ENCODE results near the gene PTPRK. TPM values are rescaled to one million over a fixed set of nuclear protein-coding genes. Genes with fewer than 3 reads are reported as not detected.

Gene PTPRK
- total and polyA plus RNA-seq, 2 of the 13 experiments (the other 11 are each of a cell fraction or from before 2014, with no cell fraction given): 43.6 to 98.3 TPM

DNA sequence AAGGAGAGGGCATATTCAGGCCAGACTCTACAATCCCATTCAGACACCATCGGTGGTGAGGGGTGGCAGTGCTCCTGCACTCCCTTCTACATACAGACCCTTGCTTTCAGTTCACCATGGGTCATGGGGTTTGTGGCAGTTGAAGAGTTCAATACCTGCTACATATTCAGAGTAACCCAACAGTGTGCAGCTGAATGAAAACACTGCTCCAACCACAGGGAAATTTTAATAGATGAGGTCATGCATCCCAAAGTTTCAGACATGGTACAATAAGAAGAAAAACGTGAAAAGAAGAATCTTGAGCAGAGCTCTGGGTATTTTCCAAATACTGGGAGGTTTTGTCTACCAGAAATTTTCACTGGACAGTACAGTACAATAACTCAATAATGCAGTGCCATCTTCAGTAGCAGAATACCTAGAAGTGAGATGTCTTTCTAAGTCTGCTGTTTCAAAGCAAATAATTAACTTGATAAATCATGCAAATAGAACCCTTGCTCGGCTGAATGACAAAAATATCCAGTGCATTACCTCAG lies 162.1 kb downstream of the PTPRK start:
- peaks cover 44% of the 10 kb centered on the region for H3K79me2 ChIP-seq (ENCODE audit: insufficient read depth, low read length)
- CTCF ChIA-PET (ENCODE audit: low intra/inter-chr PET ratio, low total read pairs): no interaction called here

DNA sequence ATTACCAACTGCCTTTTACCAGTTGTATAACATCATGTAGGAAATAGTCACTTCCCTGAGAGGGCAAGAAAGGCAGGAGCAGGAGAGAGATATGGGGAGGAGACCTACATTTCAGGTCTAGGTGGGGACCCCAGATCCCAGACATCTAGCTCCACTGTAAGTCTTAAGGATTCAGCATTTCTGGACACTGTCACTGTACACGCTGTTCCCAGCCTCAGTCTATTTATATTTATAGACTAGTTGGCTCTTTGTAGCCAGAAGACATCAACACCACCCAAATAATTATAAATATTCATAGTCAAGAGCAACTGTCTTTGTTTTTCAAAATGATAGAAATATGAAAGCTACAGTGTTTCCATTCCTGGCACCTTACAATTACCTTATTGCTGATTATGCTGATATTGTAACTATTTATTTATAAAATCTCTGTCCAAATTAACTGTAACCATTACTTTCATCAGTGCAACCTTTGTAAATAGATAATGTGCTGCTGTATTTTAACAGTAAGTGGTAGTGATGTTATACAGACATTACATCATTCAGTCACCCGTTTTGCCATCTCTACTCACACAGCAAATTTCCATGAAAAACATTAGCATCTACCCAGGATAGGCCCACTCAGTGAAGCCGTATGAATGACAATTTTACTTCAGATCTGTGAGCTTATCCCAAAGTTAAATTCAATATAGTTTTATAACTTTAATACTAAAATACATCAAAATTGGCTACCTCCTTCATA lies 162.8 kb downstream of the PTPRK start:
- Histone ChIP-seq H3K27me3 (ENCODE audit: control insufficient read depth in 1 of 2, insufficient read depth in 2 of 2, low read length in 2 of 2) (no peaks in the 10 kb centered on the region), H3K27ac (ENCODE audit: extremely low read length, insufficient read depth, low read length) (no peak overlapping the region), H3K9me3 (ENCODE audit: low read length) (no peaks in the 10 kb centered on the region), H2AFZ (ENCODE audit: low read length) (no peak overlapping the region), H3K4me2 (ENCODE audit: low read depth, low read length) (no peak overlapping the region), H3K4me3 (replicated peaks in 1 of 3; ENCODE audit: insufficient read depth in 1 of 3, low read depth in 2 of 3, low read length in 3 of 3) (no peak overlapping the region), H3K36me3 (replicated peaks in 1 of 2; ENCODE audit: control insufficient read depth in 1 of 2, insufficient read depth in 2 of 2, low read length in 2 of 2) (no peaks in the 10 kb centered on the region; a peak in 1 of 5 replicates), H4K20me1 (ENCODE audit: insufficient read depth, low read length) (no peaks in the 10 kb centered on the region; the same call in 1 of the 2 replicates), H3K4me1 (ENCODE audit: insufficient read depth, low read length) (peaks cover 13% of the 10 kb centered on the region), H3K79me2 (ENCODE audit: insufficient read depth, low read length) (peaks cover 39% of the 10 kb centered on the region), H3K9ac (ENCODE audit: insufficient read depth, low read depth, low read length) (no peak overlapping the region)
- intact Hi-C loops (cut with micrococcal nuclease; ENCODE audit: unreplicated experiment): no loop called here
- WGBS (ENCODE audit: low lambda C conversion rate): 96% methylated on average over 3 of the region's 3 CpGs
- in situ Hi-C loops (cut with HindIII; ENCODE audit: extremely low pct_ligation_motif_present, low pct_unique_long_range_greater_than_20kb): no loop called here
- peak; percentile 28; a peak in 1 of 4 replicates for TF ChIP-seq MAFK (conservative IDR thresholded peaks at IDR 0.05 in 1 of 2, IDR thresholded peaks at IDR 0.05 in 1 of 2; ENCODE audit: low read length in 2 of 2)
- TF ChIP-seq ETV5 (CRISPR knock-in tag; IDR thresholded peaks at IDR 0.05; ENCODE audit: borderline replicate concordance): no peak
- POLR2A ChIA-PET: no interaction called here
- no TSS peak for BruUV-seq (replicated peaks)
- CTCF ChIA-PET (ENCODE audit: low intra/inter-chr PET ratio, low total read pairs): no interaction called here
- no peak for DNase-seq (ENCODE audit: low spot score)
- ATAC-seq: no peak
- no peak for FAIRE-seq

More for the DNA sequence above, 162.1 kb downstream of the PTPRK start:
- WGBS (ENCODE audit: low lambda C conversion rate): 51% methylated on average over 3 of the region's 3 CpGs
- Histone ChIP-seq H3K36me3 (replicated peaks in 1 of 2; ENCODE audit: control insufficient read depth in 1 of 2, insufficient read depth in 2 of 2, low read length in 2 of 2) (peaks cover 0 to 1% of the 10 kb centered on the region in 2 experiments; a peak in 2 of 5 replicates), H3K27me3 (ENCODE audit: control insufficient read depth in 1 of 2, insufficient read depth in 2 of 2, low read length in 2 of 2) (no peaks in the 10 kb centered on the region), H3K9me3 (ENCODE audit: low read length) (no peaks in the 10 kb centered on the region), H3K4me1 (ENCODE audit: insufficient read depth, low read length) (peaks cover 13% of the 10 kb centered on the region), H4K20me1 (ENCODE audit: insufficient read depth, low read length) (no peaks in the 10 kb centered on the region; the same call in 1 of the 2 replicates), H3K4me2 (ENCODE audit: low read depth, low read length) (no peak overlapping the region), H3K27ac (ENCODE audit: extremely low read length, insufficient read depth, low read length) (no peak overlapping the region), H2AFZ (ENCODE audit: low read length) (no peak overlapping the region), H3K4me3 (replicated peaks in 1 of 3; ENCODE audit: insufficient read depth in 1 of 3, low read depth in 2 of 3, low read length in 3 of 3) (no peak overlapping the region), H3K9ac (ENCODE audit: insufficient read depth, low read depth, low read length) (no peak overlapping the region)
- ATAC-seq (peak; percentile 56), FAIRE-seq (no peak), DNase-seq (ENCODE audit: low spot score) (no peak)
- POLR2A ChIA-PET: no interaction called here
- TF ChIP-seq ADNP (CRISPR knock-in tag; IDR thresholded peaks at IDR 0.05): no peak
- TF ChIP-seq ATF7 (IDR thresholded peaks at IDR 0.05): peak; percentile 39; the same call in 1 of the 2 replicates
- no peak for TF ChIP-seq ATF7 (CRISPR knock-in tag; IDR thresholded peaks at IDR 0.05)
- in situ Hi-C loops (cut with HindIII; ENCODE audit: extremely low pct_ligation_motif_present, low pct_unique_long_range_greater_than_20kb) (no loop called here), intact Hi-C loops (cut with micrococcal nuclease; ENCODE audit: unreplicated experiment) (no loop called here)
- no TSS peak for BruUV-seq (replicated peaks)

All from HepG2 (cell line).